GM12878 (cell line): ENCODE data around the gene CCDC110. TPM values are rescaled to one million over a fixed set of nuclear protein-coding genes. Genes with fewer than 3 reads are reported as not detected.

Source experiments
- ATAC-seq: fragments of 200-7000 bp; cut with Tn5 transposase; 3 replicates; pipeline ENCODE4 v1.9.1; 2020; ENCODE audit warnings: mild to moderate bottlenecking, moderate library complexity
- BruUV-seq: library from RNA; stranded (reverse); fragments of 400-500 nt; replicated peaks from 2 replicates; lab custom pipeline; 2021; lab: Mats Ljungman, UMichigan
- CTCF ChIA-PET: fragments of 300-600 bp; sonication (Branson Sonifier 250); formaldehyde crosslinking; extraction: SDS; loops from one replicate; lab custom pipeline; 2021; ENCODE audit warnings: inconsistent platforms; lab: Yijun Ruan, JAX
- POLR2A ChIA-PET: fragments of 350-600 bp; formaldehyde crosslinking; extraction: SDS; loops from one replicate; lab custom pipeline; 2021; ENCODE audit warnings: inconsistent platforms; lab: Charles Lee
- RAD21 ChIA-PET: fragments of 300-600 bp; sonication (Branson Sonifier 250); formaldehyde crosslinking; loops from one replicate; lab custom pipeline; 2023; ENCODE audit warnings: antibody characterized with exemption; ENCODE audit not compliant: unreplicated experiment; lab: Charles Lee
- SMC1A ChIA-PET: fragments of 300-600 bp; sonication (Branson Sonifier 250); formaldehyde crosslinking; loops from one replicate; lab custom pipeline; 2023; ENCODE audit not compliant: unreplicated experiment, uncharacterized antibody; lab: Charles Lee
- DNase-seq: peaks from one replicate; pipeline ENCODE4 v3.0.0-alpha.2; 2011; ENCODE audit warnings: low read depth, low spot score
- FAIRE-seq: peaks from 3 replicates; lab custom pipeline; 2011; peaks lifted over from hg19 to GRCh38; lab: Jason Lieb, UNC
- H2AFZ ChIP-seq: 2 replicates; pipeline ENCODE4 v1.6.0; 2011; ENCODE audit warnings: low read depth, low read length, control low read depth; ENCODE audit not compliant: control insufficient read depth
- H3K27ac ChIP-seq: 2 replicates; pipeline ENCODE4 v1.5.1; 2011; ENCODE audit warnings: control low read depth; ENCODE audit not compliant: control insufficient read depth, insufficient read depth
- H3K27me3 ChIP-seq, 2 experiments: replicated peaks in 1 of 2; 2 replicates each; pipeline versions ENCODE4 v1.6.0 to v1.6.1; 2011; ENCODE audit warnings: low read length in 1 of 2; ENCODE audit not compliant: control insufficient read depth in 2 of 2, insufficient read depth in 2 of 2
- H3K36me3 ChIP-seq, 2 experiments: 2 replicates each; pipeline ENCODE4 v1.5.1; 2011; ENCODE audit warnings: low read length in 1 of 2; ENCODE audit not compliant: control insufficient read depth in 2 of 2, insufficient read depth in 2 of 2
- H3K4me1 ChIP-seq: 2 replicates; pipeline ENCODE4 v1.6.1; 2011; ENCODE audit warnings: mild to moderate bottlenecking, low read length, moderate library complexity, mixed read lengths; ENCODE audit not compliant: control insufficient read depth, insufficient read depth
- H3K4me2 ChIP-seq: 2 replicates; pipeline ENCODE4 v1.6.0; 2011; ENCODE audit warnings: control low read depth; ENCODE audit not compliant: control insufficient read depth, insufficient read depth
- H3K4me3 ChIP-seq: fragments of 200-600 bp; sonication (generic); 2 replicates; pipeline ENCODE4 v1.5.1; 2016
- H3K79me2 ChIP-seq: 2 replicates; pipeline ENCODE4 v1.6.0; 2011; ENCODE audit warnings: low read length; ENCODE audit not compliant: control insufficient read depth, insufficient read depth
- H3K9ac ChIP-seq: 2 replicates; pipeline ENCODE4 v1.8.0; 2011; ENCODE audit warnings: low read length, control low read depth, mixed read lengths; ENCODE audit not compliant: control insufficient read depth, insufficient read depth
- H3K9me3 ChIP-seq: replicated peaks from 3 replicates; pipeline ENCODE4 v1.5.1; 2011; ENCODE audit warnings: mild to moderate bottlenecking, low read length; ENCODE audit not compliant: control insufficient read depth, insufficient read depth
- H4K20me1 ChIP-seq: 2 replicates; pipeline ENCODE4 v1.6.0; 2011; ENCODE audit not compliant: control insufficient read depth, insufficient read depth
- ASH2L ChIP-seq: fragments of 300-600, 200-600 bp; sonication (generic); IDR thresholded peaks from 2 replicates; pipeline ENCODE4 v1.6.1; 2017; ENCODE audit warnings: low read depth, mild to moderate bottlenecking, borderline replicate concordance
- BRCA1 ChIP-seq: IDR thresholded peaks from 2 replicates; pipeline ENCODE4 v1.6.1; 2011; ENCODE audit warnings: low read depth, low read length, improper control_type of control experiment
- CHD1 ChIP-seq: IDR thresholded peaks from 2 replicates; pipeline ENCODE4 v1.6.1; 2012; ENCODE audit warnings: low read depth, low read length, improper control_type of control experiment
- CREB1 ChIP-seq: IDR thresholded peaks from 2 replicates; pipeline ENCODE4 v1.6.1; 2012; ENCODE audit warnings: low read depth, mild to moderate bottlenecking, inconsistent platforms
- CREM ChIP-seq: IDR thresholded peaks from 2 replicates; pipeline ENCODE4 v1.6.1; 2014; ENCODE audit warnings: antibody characterized with exemption, low read depth
- DPF2 ChIP-seq: fragments of 450-650 bp; IDR thresholded peaks from 2 replicates; pipeline ENCODE4 v1.6.1; 2017; ENCODE audit warnings: mild to moderate bottlenecking
- ESRRA ChIP-seq: IDR thresholded peaks from 2 replicates; pipeline ENCODE4 v1.6.1; 2012; ENCODE audit warnings: mild to moderate bottlenecking, low read length, improper control_type of control experiment
- JUNB ChIP-seq: IDR thresholded peaks from 2 replicates; pipeline ENCODE4 v1.6.1; 2016; ENCODE audit warnings: antibody characterized with exemption, mild to moderate bottlenecking
- MEF2A ChIP-seq: IDR thresholded peaks from 2 replicates; pipeline ENCODE4 v1.6.1; 2011; ENCODE audit warnings: low read depth, mild to moderate bottlenecking, low read length, moderate library complexity; ENCODE audit not compliant: insufficient read depth
- MEF2B ChIP-seq: fragments of 450-650 bp; IDR thresholded peaks from 2 replicates; pipeline ENCODE4 v1.6.1; 2018; ENCODE audit warnings: mild to moderate bottlenecking, moderate library complexity; ENCODE audit not compliant: partially characterized antibody, poor library complexity, severe bottlenecking
- MTA3 ChIP-seq: IDR thresholded peaks from 2 replicates; pipeline ENCODE4 v1.6.1; 2012; ENCODE audit warnings: low read length, inconsistent platforms, borderline replicate concordance
- MXI1 ChIP-seq: fragments of 150-350 bp; IDR thresholded peaks from 2 replicates; pipeline ENCODE4 v1.6.1; 2011; ENCODE audit warnings: low read depth, mild to moderate bottlenecking, inconsistent platforms, low read length, improper control_type of control experiment
- PAX8 ChIP-seq: fragments of 450-650 bp; IDR thresholded peaks from 2 replicates; pipeline ENCODE4 v1.6.1; 2017; ENCODE audit warnings: mild to moderate bottlenecking, moderate library complexity
- SPI1 ChIP-seq: IDR thresholded peaks from 2 replicates; pipeline ENCODE4 v1.6.1; 2011; ENCODE audit warnings: low read depth, mild to moderate bottlenecking, low read length, moderate library complexity, borderline replicate concordance; ENCODE audit not compliant: insufficient read depth
- SUZ12 ChIP-seq: fragments of 200-600 bp; sonication (generic); IDR thresholded peaks from one replicate; pipeline ENCODE4 v1.6.1; 2018; ENCODE audit warnings: antibody characterized with exemption, mild to moderate bottlenecking; ENCODE audit not compliant: unreplicated experiment
- TCF3 ChIP-seq: IDR thresholded peaks from 2 replicates; pipeline ENCODE4 v1.6.1; 2012; ENCODE audit warnings: low read depth, mild to moderate bottlenecking, low read length, borderline replicate concordance; ENCODE audit not compliant: insufficient read depth
- ZNF207 ChIP-seq: fragments of 450-650 bp; IDR thresholded peaks from 2 replicates; pipeline ENCODE4 v1.6.1; 2014; ENCODE audit warnings: antibody characterized with exemption, mild to moderate bottlenecking, borderline replicate concordance
- WGBS: methylation state at CpG from one replicate; pipeline ENCODE4 v1.1.6; 2016; ENCODE audit warnings: low lambda C conversion rate; ENCODE audit not compliant: insufficient replicate concordance, insufficient coverage; ENCODE audit errors: missing lambda C conversion rate; 5-methylcytosine and 5-hydroxymethylcytosine counted together
- in situ Hi-C: fragments of 300-500 bp; cut with MboI; formaldehyde crosslinking; loops from 9 replicates; pipeline ENCODE4 v1.14.3; 2018; ENCODE audit warnings: mixed read lengths
- intact Hi-C: fragments of 100-400 bp; cut with micrococcal nuclease; formaldehyde crosslinking; loops from one replicate; pipeline ENCODE4 v1.14.2; 2022; ENCODE audit not compliant: unreplicated experiment
- polyA plus RNA-seq, 11 experiments: library from polyadenylated mRNA; depleted of rRNA in 4 of 11; unstranded in 6 of 11; stranded (reverse) in 5 of 11; fragments of >200 nt; fragmentation: Nextera tagmentation in 4 of 11; fragmentation: Illumina TruSeq in 1 of 11; extraction: Ambion mirVana in 4 of 11; extraction: Trizol in 1 of 11; gene quantifications; 1 replicate in 1 of 11; 2 replicates in 10 of 11; pipeline versions ENCODE4 v1.2.1 to v1.2.3, GENCODE V29; 2011 to 2016; ENCODE audit warnings: inconsistent platforms in 2 of 11, missing spikeins in 2 of 11, low read depth in 1 of 11
- total RNA-seq, 4 experiments: library from RNA; depleted of rRNA in 3 of 4; stranded (reverse); fragments of >200 nt in 3 of 4; fragmentation: Illumina TruSeq in 1 of 4; extraction: Trizol in 1 of 4; gene quantifications; 2 replicates each; pipeline versions ENCODE4 v1.2.1 to v1.2.3, GENCODE V29; 2013 to 2021
- TF ChIP-seq, protein P1 (sequence below): IDR thresholded peaks from 2 replicates; pipeline ENCODE4 v1.6.1; 2012; ENCODE audit warnings: low read depth, low read length, improper control_type of control experiment

Gene CCDC110
- total and polyA plus RNA-seq, 10 of the 15 experiments (the other 5 are each of a cell fraction or from before 2014, with no cell fraction given): 0.85 to 3.1 (median 2.1) TPM; not detected in 1

DNA sequence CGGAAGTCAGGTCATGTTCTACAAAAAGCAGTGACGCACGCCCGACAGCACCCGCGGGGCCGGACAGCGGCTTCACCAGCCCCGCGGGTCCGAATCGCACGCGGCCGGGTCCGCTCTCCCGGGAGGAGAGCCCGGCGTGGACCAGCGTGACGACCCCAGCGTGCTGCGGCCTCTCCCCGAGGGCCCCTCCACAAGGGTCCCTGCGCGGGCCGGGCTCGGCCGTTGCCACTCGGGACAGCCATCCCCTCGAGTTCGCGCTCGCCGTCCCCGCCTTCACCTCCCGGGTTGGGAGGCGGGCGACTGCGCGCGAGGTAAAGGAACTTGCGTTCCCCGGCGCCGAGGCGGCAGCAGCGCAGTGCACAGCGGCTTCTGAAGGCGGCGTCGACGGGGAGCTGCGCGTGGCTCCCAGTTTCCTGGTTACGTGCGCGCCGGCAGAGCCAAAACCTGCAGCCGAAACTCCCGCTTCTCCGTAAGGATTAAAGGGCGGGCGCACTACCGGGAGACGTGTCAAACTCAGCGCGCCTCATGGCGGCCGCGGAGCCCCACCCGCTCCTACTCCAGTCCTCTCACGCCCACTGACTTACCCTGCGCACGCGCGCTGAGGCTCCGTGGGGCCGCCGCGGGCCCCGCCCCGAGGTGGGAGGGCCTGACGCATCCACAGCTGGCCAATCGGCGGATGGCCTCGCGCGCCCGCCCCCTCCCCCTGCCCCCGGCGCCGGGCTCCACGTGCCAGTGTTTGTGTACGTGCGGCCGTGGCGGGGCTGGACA is 75.4 kb downstream of the CCDC110 start (continued):
- TF ChIP-seq SUZ12: no peak
- TF ChIP-seq, protein P1, sequence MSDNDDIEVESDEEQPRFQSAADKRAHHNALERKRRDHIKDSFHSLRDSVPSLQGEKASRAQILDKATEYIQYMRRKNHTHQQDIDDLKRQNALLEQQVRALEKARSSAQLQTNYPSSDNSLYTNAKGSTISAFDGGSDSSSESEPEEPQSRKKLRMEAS: peak; percentile 97
- TF ChIP-seq MTA3: no peak
- peak; percentile 97 for TF ChIP-seq CREM
- TF ChIP-seq CHD1: no peak
- TF ChIP-seq BRCA1: no peak
- TF ChIP-seq TCF3: no peak

DNA sequence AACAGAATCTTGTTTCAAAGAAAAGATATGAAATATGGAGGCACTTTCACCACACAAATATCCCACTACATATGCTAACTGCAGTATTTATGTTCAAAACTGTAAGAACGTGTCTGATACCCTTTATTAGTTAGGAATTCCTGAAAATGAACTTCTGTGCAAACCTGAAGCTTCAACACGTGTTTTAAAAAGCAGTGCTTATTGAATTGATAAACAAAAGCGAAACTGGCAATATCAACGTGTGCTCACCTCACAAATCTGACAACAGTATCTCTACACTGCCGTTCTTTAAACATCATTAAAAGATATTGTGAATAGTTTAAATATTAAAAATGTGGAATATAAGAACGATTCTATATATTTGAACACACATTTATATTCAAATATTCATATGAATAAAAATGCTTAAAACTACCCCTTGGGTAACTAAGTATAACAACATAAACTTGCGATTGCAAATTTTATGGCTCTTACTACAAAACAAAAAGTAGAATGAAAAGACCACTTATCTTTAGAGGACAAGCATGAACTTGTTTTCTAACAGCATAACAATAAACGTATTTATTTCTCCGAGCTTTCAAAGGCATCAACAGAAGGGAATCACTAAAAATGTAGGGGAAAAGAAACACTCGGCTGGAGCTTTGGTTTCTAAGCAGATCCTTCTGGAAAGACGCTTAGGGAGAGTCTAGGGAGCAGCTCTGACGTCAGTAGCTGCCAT is 76.1 kb downstream of the CCDC110 start, which contains the start of gene LRP2BP:
LRP2BP (minus strand) TSS at position 687 of the 718 bp plus-strand sequence. CDS start 17,738 bp downstream, outside the sequence.
- in situ Hi-C loops: no loop called here
- 1% methylated on average over 12 of the region's 12 CpGs for WGBS
- Histone ChIP-seq H3K4me1 (peaks cover 19% of the 10 kb centered on the region), H3K9me3 (no peaks in the 10 kb centered on the region), H3K9ac (peak within 1 kb of the TSS; percentile 87), H3K36me3 (peaks cover 0 to 16% of the 10 kb centered on the region in 2 experiments; a peak in 2 of 4 replicates), H3K4me2 (peak within 1 kb of the TSS; percentile 94), H3K27me3 (no peaks in the 10 kb centered on the region), H2AFZ (peak within 1 kb of the TSS; percentile 82), H4K20me1 (no peaks in the 10 kb centered on the region), H3K79me2 (peaks cover 54% of the 10 kb centered on the region), H3K4me3 (peak within 1 kb of the TSS; percentile 79), H3K27ac (peak within 1 kb of the TSS; percentile 97)
- ChIA-PET SMC1A (interaction anchor here (1.1 to 6.2 kb wide), 11 partner anchors 10 to 186 kb away, joined by 3 to 72 read pairs (median 9); partner anchors contain the start of genes SNX25 and UFSP2), POLR2A (interaction anchor here (0.5 to 7.9 kb wide), 10 partner anchors 10 to 191 kb away, joined by 3 to 60 read pairs (median 6); partner anchors contain the start of gene UFSP2), RAD21 (interaction anchor here (1.0 to 2.8 kb wide), 9 partner anchors 10 to 191 kb away, joined by 3 to 26 read pairs (median 7); partner anchors contain the start of gene UFSP2), CTCF (interaction anchor here (1.0 to 2.0 kb wide), 8 partner anchors 10 to 203 kb away, joined by 3 to 6 read pairs (median 4); partner anchors contain the start of gene UFSP2)
- FAIRE-seq (no peak), ATAC-seq (peak; percentile 14; the same call in 1 of the 3 replicates), DNase-seq (peak; percentile 48)
- TSS peak; percentile 63 for BruUV-seq
- intact Hi-C loops: loop anchor here (2.0 to 5.0 kb wide), 3 partner anchors 75 to 202 kb away; partner anchors contain the start of gene CCDC110
- TF ChIP-seq PAX8: 0 out of 2 replicates have a peak, but pooled peaks have one; percentile 15
- TF ChIP-seq ESRRA: no peak
- no peak for TF ChIP-seq ZNF207
- peak; percentile 11 for TF ChIP-seq MEF2B
- no peak for TF ChIP-seq DPF2
- peak; percentile 19; the same call in 1 of the 2 replicates for TF ChIP-seq ASH2L
- TF ChIP-seq MEF2A: 0 out of 2 replicates have a peak, but pooled peaks have one; percentile 14
- TF ChIP-seq MXI1: peak; percentile 85; the same call in 1 of the 2 replicates
- TF ChIP-seq JUNB: 0 out of 2 replicates have a peak, but pooled peaks have one; percentile 9
- TF ChIP-seq CREB1: peak; percentile 22; the same call in 1 of the 2 replicates
- no peak for TF ChIP-seq SPI1
